ENCODE measurements around the gene EPB42. TPM values are rescaled to one million over a fixed set of nuclear protein-coding genes. Genes with fewer than 3 reads are reported as not detected.
A peak's percentile ranks its signal among the peaks of the same experiment; 100 is the strongest.

The EPB42 gene
- not detected for total RNA-seq

DNA sequence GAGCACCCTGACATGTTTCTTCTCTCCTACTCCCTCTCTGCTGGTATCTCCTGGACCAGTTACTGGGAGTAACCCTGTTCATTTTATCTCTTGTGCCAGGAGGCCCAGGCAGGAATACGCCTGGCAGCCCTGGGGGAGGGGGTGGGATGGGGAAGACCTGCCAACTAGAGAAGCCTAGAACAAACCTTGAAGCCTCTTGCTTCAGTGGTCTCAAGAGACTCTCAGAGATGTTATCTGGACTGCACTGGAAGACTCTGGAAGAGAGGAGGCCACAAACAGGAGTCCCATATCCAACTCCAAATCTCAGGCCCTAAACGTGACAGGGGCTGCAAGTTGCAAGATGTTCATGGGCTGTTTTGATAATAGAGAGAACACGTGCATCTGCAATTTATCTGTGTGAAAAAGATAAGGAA lies at the start of gene EPB42:
Gene EPB42 (minus strand): TSS at position 28 of the 413 bp plus-strand sequence. CDS start 193 bp downstream, outside the sequence.
- Mint-ChIP-seq H3K9me3 (ENCODE audit: low read depth) (no peaks in the 10 kb centered on the region), H3K4me1 (peaks cover 5% of the 10 kb centered on the region)

DNA sequence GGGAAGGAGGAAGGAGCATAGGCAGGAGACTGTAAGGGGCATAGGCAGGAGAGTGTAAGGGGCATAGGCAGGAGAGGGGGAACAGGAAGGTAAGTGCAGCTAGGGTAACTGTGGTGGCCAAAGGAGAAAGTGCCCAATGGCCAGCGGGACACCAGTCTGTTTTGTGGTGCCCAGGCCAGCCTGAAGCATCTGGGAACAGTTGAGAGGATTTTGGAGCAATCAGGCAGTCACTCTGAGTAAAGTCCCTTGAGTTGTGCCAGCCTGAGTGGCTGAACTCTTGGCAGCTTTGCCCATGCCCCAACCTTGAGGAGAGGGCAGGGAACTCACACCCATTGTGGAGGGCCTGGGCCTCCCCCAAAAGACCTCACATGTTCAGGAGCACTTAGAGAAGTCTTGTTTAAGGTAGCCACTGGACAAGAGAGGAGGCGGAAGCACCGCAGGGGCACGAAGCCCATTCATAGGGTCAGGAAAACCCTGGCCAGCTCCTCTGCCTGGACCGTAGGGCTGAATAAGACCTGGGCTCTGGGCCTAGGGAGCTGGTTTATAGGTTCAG lies 49.4 kb upstream of the EPB42 start:
- peaks cover 42% of the 10 kb centered on the region for H3K27me3 Mint-ChIP-seq
- H3K4me3 Mint-ChIP-seq = no peak overlapping the region
- peaks cover 9% of the 10 kb centered on the region for H3K4me1 Mint-ChIP-seq
- ATAC-seq = no peak
- H3K27ac Mint-ChIP-seq = no peak overlapping the region
- no peaks in the 10 kb centered on the region for H3K9me3 Mint-ChIP-seq (ENCODE audit: low read depth)
- H3K36me3 Mint-ChIP-seq = no peaks in the 10 kb centered on the region
- CTCF ChIA-PET = interaction anchor here (2.6 to 5.9 kb wide), 3 partner anchors 15 to 66 kb away, joined by 12 to 72 read pairs (median 18); no protein-coding TSS in a partner anchor
- no peak for DNase-seq

More for the DNA sequence above, at the start of gene EPB42:
- Mint-ChIP-seq H3K4me3 (no peak within 1 kb of the TSS), H3K27me3 (peaks cover 27% of the 10 kb centered on the region), H3K27ac (no peak within 1 kb of the TSS), H3K36me3 (no peaks in the 10 kb centered on the region)
- CTCF ChIA-PET = interaction anchor here (2.7 to 3.3 kb wide), 2 partner anchors 17 to 65 kb away, joined by 11 to 14 read pairs; no protein-coding TSS in a partner anchor
- ATAC-seq (no peak), DNase-seq (no peak)

DNA sequence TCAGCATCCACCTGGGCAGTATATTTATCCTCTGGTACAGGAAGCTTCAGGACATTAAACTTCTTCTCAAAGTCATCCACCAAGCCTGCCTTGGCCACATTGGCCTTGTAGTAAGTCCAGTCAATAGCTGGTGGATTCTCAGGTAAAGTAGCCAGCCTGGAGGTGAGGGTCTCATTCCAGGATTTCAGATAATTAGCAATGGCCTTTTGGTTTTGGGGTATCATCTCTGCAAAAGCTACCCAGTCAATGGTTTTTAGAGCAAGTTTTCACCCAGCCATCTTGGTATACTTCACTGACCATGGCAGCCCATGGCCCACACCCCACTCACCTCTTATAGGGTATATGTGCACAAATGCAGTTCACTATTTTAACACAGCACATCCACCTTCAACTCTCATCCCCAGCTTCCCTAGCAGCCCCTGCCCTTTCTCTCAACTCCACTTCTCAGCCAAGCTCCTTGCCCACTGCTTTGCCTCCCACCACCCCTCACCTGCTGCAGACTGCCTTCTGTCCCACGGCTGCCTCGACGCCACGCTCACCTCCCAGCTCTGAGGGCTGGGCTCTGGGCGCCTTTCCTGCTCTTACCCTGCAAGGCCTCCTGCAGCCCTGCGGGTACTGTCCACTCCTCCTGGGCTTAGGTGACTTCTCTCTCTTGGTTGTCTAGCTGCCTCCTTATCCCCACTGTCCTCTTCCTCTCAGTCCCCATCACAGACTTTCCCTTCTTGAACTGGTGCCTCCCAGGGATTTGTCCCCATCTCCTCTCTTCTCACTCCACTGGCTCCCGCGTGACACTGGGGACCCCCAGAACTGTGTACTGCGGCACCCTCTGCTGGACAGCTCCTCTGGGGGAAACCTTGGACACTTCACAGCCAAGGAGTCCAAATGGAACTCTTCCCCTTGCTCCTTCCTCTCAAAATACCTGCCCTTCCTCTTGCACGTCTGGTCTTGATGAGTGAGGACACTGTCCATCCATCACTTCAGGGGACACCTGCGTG lies 47.6 kb upstream of the EPB42 start:
- no peaks in the 10 kb centered on the region for H3K9me3 Mint-ChIP-seq (ENCODE audit: low read depth)
- H3K27me3 Mint-ChIP-seq = peaks cover 47% of the 10 kb centered on the region
- H3K4me1 Mint-ChIP-seq = peaks cover 9% of the 10 kb centered on the region
- no peak overlapping the region for H3K27ac Mint-ChIP-seq
- ATAC-seq (no peak), DNase-seq (peak; percentile 61)
- CTCF ChIA-PET = interaction anchor here (0.9 to 5.9 kb wide), 6 partner anchors 8 to 65 kb away, joined by 3 to 72 read pairs (median 10); no protein-coding TSS in a partner anchor
- no peak overlapping the region for H3K4me3 Mint-ChIP-seq
- no peaks in the 10 kb centered on the region for H3K36me3 Mint-ChIP-seq

DNA sequence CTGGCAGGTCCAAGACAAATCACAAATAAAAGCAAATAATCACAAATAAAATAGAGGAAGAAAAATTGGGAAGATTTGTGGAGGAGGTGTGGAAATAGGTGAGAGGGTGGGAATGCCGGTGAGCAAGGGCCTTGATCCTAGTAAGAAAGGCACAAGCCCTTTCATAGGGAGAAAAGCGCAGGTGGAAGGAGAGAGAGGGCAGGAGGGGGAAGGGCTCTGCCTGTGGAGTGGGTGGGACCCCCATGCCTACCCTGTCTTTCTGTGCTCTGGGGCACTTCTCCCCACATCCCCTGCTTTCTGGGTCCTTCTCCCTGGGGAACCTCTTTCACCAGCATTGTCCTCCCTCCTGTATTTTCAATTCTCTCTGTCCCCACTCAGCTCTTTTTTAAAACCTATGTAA lies 46.6 kb upstream of the EPB42 start:
- peaks cover 55% of the 10 kb centered on the region for H3K27me3 Mint-ChIP-seq
- DNase-seq (no peak), ATAC-seq (no peak)

DNA sequence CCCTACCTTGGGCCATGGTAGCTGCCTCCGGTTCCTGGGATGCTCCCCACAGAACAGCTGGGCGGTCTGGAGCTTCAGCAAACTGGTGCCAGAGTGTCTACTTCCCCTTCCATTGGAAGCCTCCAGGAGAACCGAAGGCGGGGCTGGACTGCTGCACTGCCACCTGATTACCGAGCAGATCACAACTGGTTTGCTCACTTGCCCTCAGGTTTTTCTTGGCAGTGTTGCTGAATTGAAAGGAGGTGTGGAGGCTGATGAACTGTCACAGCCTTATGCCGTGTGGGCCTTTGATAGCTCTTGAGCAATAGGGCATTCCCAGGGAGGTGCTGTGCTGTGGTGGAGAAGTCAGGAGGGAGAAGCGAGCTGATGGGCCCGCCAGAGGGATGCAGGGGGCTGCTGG lies 46.0 kb upstream of the EPB42 start, which contains the start of gene TGM5:
Gene TGM5 (minus strand): TSS at position 95 of the 400 bp plus-strand sequence. CDS start 79 bp downstream, at position 16.
- peaks cover 9% of the 10 kb centered on the region for H3K4me1 Mint-ChIP-seq

More for the DNA sequence above, 46.6 kb upstream of the EPB42 start:
- no peak overlapping the region for H3K4me3 Mint-ChIP-seq
- no peaks in the 10 kb centered on the region for H3K36me3 Mint-ChIP-seq
- H3K9me3 Mint-ChIP-seq (ENCODE audit: low read depth) = no peaks in the 10 kb centered on the region
- H3K4me1 Mint-ChIP-seq = peaks cover 9% of the 10 kb centered on the region
- CTCF ChIA-PET = interaction anchor here (0.9 to 5.9 kb wide), 6 partner anchors 17 to 42 kb away, joined by 3 to 72 read pairs (median 5); no protein-coding TSS in a partner anchor
- H3K27ac Mint-ChIP-seq = no peak overlapping the region

DNA sequence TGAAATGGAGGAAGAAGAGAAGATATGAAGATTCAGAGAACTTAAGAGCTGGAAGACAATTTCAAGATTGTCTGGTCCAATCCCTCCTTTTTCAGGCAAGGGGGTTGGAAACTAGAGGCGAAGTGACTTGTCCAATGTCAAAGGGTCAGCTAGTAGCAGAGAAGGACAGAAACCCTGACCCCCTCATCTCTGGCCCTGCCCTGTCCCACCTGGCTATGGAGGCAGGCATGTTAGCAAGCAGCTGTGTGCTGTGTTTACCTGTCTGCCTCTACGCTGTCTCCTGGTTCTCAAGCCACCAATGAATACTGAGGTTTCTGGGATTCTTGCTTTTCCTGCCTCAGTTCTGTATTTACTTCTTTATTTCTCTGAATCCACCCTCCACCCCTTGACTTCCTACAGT lies 45.6 kb upstream of the EPB42 start:
- Mint-ChIP-seq H3K27me3 (peaks cover 57% of the 10 kb centered on the region), H3K4me3 (no peak overlapping the region), H3K36me3 (no peaks in the 10 kb centered on the region), H3K27ac (no peak overlapping the region), H3K9me3 (ENCODE audit: low read depth) (no peaks in the 10 kb centered on the region), H3K4me1 (peaks cover 9% of the 10 kb centered on the region)
- no peak for ATAC-seq
- CTCF ChIA-PET = interaction anchor here (0.9 to 5.9 kb wide), 4 partner anchors 19 to 62 kb away, joined by 3 to 72 read pairs (median 4); no protein-coding TSS in a partner anchor
- no peak for DNase-seq

More for the DNA sequence above, 46.0 kb upstream of the EPB42 start, which contains the start of gene TGM5:
- CTCF ChIA-PET = interaction anchor here (0.9 to 5.9 kb wide), 5 partner anchors 19 to 62 kb away, joined by 3 to 72 read pairs (median 3); no protein-coding TSS in a partner anchor
- Mint-ChIP-seq H3K9me3 (ENCODE audit: low read depth) (no peaks in the 10 kb centered on the region), H3K4me3 (no peak within 1 kb of the TSS), H3K27me3 (peaks cover 54% of the 10 kb centered on the region), H3K27ac (no peak within 1 kb of the TSS), H3K36me3 (no peaks in the 10 kb centered on the region)
- ATAC-seq = no peak
- DNase-seq = no peak

DNA sequence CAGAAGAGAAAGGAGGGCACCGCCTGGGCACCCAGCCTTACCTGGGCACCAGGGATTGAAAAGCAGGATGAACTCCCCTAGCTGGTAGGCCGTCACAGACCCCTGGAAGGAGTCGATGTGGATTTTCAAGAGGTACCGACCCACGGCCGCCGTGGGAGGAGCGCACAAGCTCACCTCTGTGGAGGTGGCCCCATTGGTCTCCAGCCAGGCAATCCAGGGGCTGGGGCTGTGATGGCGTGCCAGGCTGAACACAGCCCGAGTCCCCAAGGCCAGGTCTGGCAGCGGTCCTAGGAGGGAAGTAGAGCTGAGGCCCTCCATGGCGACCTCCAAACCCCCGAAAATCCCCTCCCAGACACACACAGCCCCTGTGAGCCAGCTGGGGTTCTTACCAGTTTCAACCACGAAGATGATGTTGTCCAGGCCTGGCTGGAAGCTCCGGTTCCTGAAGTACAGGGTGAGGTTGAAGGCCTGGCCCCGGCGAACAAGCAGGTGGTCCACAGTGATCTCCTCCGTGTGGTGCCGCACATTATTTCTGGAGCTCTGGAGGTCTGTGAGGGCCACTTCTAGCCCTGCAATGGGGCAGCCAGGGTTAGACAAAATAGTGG lies 39.3 kb upstream of the EPB42 start:
- ATAC-seq (no peak), DNase-seq (no peak)
- H3K27me3 Mint-ChIP-seq = peaks cover 35% of the 10 kb centered on the region
- CTCF ChIA-PET = interaction anchor here (0.9 kb wide), 1 partner anchor 8 kb away, joined by 3 read pairs; no protein-coding TSS in a partner anchor
- no peaks in the 10 kb centered on the region for H3K4me1 Mint-ChIP-seq
- H3K9me3 Mint-ChIP-seq (ENCODE audit: low read depth) = no peaks in the 10 kb centered on the region
- no peak overlapping the region for H3K4me3 Mint-ChIP-seq
- H3K36me3 Mint-ChIP-seq = no peaks in the 10 kb centered on the region
- H3K27ac Mint-ChIP-seq = no peak overlapping the region

DNA sequence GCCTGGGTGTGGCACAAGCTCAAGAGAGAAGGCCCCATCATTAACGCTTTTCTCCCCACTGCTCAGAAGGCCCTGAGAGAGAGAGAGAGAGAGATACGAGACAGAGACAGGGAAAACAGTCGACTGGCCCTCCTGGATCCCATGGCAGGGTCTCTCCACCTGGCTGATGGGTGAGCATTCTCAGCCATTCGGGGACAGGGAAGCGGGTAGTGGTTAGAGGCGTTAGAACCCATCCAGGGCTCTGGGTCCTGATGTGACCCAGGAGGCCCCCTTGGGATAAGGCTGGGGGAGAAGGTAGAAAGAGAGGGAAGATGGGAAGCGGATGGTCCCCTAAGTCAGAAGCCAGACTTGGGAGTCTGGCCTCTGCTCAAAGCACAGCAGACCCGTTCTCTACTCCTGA lies 38.0 kb upstream of the EPB42 start:
- no peak for ATAC-seq
- DNase-seq = no peak
- H3K4me1 Mint-ChIP-seq = peaks cover 8% of the 10 kb centered on the region
- H3K4me3 Mint-ChIP-seq = no peak overlapping the region
- no peaks in the 10 kb centered on the region for H3K9me3 Mint-ChIP-seq (ENCODE audit: low read depth)
- no peaks in the 10 kb centered on the region for H3K36me3 Mint-ChIP-seq
- H3K27ac Mint-ChIP-seq = no peak overlapping the region
- CTCF ChIA-PET = no interaction called here
- H3K27me3 Mint-ChIP-seq = peaks cover 29% of the 10 kb centered on the region

DNA sequence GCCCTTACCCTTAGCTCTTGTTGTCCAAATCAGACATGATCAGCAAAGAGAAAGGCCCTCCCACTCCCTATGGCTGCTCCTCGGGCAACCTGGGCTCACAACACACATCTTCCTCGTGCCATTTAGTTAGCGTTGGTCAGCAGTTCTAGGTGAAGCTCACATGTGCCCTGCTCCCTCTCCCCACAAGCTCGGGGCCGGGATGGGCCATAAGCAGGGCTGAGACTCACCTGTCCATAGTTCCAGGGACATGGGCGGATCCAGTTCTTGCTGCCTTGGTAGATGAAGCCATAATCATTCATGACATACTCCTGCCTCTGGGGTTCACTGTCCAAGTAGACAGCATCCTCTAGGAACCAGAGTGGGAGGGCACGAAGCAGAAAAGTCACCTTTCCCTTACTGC lies 35.5 kb upstream of the EPB42 start:
- DNase-seq (no peak), ATAC-seq (no peak)
- H3K4me3 Mint-ChIP-seq = no peak overlapping the region
- H3K36me3 Mint-ChIP-seq = peaks cover 5% of the 10 kb centered on the region
- CTCF ChIA-PET = interaction anchor here (1.0 kb wide), 1 partner anchor 31 kb away, joined by 3 read pairs; no protein-coding TSS in a partner anchor
- H3K27ac Mint-ChIP-seq = no peak overlapping the region
- peaks cover 7% of the 10 kb centered on the region for H3K27me3 Mint-ChIP-seq
- H3K9me3 Mint-ChIP-seq (ENCODE audit: low read depth) = no peaks in the 10 kb centered on the region
- H3K4me1 Mint-ChIP-seq = peaks cover 28% of the 10 kb centered on the region

DNA sequence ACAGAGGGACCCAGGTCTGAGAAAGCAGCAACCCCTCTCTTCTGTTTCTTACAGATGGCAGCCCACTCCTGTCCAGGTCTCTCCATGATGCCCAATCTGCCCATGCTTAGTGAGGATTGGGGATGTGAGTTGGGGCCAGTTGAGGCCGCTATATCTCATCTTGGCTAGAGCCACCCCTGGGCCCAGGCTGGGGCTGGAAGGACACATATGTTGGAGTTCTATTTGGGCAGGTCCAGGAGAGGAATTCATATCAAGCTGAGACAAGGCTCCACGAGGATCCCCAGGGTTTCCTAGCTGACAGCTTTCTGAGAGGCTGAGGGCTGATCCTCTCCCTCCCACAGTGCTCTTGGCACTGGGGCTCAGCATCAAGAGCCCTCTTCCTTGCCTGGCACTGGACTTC lies 34.6 kb upstream of the EPB42 start:
- H3K4me3 Mint-ChIP-seq = no peak overlapping the region
- DNase-seq = no peak
- H3K4me1 Mint-ChIP-seq = peaks cover 38% of the 10 kb centered on the region
- ATAC-seq = no peak
- peaks cover 7% of the 10 kb centered on the region for H3K36me3 Mint-ChIP-seq
- H3K27ac Mint-ChIP-seq = no peak overlapping the region
- H3K27me3 Mint-ChIP-seq = peaks cover 5% of the 10 kb centered on the region
- CTCF ChIA-PET = no interaction called here
- H3K9me3 Mint-ChIP-seq (ENCODE audit: low read depth) = no peaks in the 10 kb centered on the region

DNA sequence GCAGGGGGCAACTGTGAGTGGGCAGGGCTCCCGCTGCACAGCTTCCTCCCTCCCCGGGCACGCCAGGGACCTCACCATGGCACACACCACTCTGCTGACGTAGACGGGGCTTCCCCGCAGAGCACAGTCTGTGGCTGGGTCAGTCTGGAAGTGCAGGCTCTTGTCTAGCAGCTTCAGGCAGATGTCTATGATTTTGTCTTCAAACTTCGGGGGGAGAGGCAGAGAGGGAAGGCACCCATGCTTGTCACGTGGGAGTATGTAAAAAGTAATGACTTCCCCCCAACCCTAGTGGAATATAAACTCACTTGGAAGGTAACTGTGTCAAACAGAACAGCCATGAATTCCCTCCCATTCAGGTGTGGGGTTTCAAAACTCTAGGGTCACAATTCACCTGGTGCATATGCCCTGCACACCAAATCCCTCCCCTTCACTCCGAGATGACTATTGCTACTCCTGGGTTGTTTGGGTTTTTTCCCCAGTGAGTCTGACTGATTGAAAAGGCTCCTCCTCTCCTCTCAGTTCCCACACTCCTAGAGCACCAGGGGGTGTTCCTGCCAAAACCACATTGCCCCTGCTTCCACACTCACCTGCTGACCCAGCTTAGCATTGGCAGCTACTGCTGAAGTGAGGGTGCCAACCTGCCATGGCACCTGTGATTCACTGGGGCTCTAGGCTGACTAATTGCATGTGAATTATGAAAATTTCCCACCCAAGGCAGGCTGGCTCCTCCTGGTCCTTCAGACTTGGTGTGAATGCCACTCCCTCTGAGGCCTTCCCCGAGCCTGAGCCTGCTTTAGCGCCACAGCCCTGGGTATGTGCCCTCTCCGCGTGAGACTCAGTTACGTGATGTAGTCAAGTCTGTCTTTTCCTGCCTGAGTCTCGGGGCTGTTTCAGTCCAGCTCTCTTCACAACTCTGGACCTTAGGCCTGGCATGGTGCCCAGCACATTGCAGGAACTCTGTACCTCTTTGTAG lies 32.9 kb upstream of the EPB42 start:
- DNase-seq = peak; percentile 54
- Mint-ChIP-seq H3K27ac (no peak overlapping the region), H3K36me3 (peaks cover 7% of the 10 kb centered on the region), H3K4me1 (peaks cover 54% of the 10 kb centered on the region), H3K27me3 (peaks cover 5% of the 10 kb centered on the region), H3K9me3 (ENCODE audit: low read depth) (no peaks in the 10 kb centered on the region), H3K4me3 (no peak overlapping the region)
- CTCF ChIA-PET = interaction anchor here (0.6 to 2.2 kb wide), 3 partner anchors 28 to 49 kb away, joined by 3 to 8 read pairs (median 3); no protein-coding TSS in a partner anchor
- peak; percentile 54 for ATAC-seq

DNA sequence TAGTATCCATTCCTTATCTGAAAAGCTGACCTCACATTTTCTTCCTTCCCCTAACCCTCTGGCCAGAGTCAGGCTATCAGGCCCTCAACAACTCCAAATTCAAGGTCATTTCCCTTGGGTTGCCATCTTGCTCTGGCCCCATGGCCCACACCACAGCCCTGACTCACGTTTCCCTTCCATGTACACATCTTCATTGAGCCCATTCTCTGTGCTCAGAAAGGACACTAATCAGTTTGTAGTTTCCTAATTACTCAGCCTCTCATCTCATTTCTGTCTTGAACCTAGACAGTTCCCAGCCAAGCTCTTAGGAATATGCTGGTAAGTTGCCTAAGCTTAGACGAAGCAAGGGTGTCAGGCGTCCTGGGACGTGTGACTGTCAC lies 31.0 kb upstream of the EPB42 start:
- peaks cover 54% of the 10 kb centered on the region for H3K4me1 Mint-ChIP-seq

More for the DNA sequence above, 31.0 kb upstream of the EPB42 start:
- Mint-ChIP-seq H3K27ac (peak overlapping the region; percentile 75), H3K27me3 (peaks cover 5% of the 10 kb centered on the region), H3K9me3 (ENCODE audit: low read depth) (no peaks in the 10 kb centered on the region), H3K36me3 (peaks cover 7% of the 10 kb centered on the region), H3K4me3 (no peak overlapping the region)
- CTCF ChIA-PET = interaction anchor here (1.5 to 2.0 kb wide), 3 partner anchors 17 to 48 kb away, joined by 5 to 8 read pairs (median 6); no protein-coding TSS in a partner anchor
- ATAC-seq = peak; percentile 37
- peak; percentile 61 for DNase-seq
